ENCODE results near the gene MAGI1.

Gene MAGI1

DNA sequence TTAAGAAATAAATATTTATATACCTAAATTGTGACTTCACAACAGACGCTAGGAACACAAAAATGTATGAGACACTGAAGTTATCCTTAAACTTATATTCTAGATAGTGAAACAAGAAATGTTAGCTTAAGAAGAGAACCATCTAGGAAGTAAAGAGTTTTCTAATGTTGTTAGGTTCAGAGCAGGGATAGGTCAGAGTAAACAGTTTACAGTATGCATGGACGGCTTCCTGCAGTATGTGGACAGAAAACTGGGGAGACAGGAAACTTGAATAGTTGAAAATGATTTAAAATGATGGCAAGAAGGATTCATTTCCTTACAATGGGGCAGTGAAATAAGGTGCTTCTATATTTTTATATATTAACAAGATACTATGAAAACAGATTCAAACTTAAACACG is 449.8 kb downstream of the MAGI1 start:
- H3K9me3 ChIP-seq: no peaks in the 10 kb centered on the region
- H3K27ac ChIP-seq: no peak overlapping the region
- no peaks in the 10 kb centered on the region for H3K27me3 ChIP-seq
- no peak overlapping the region for H3K4me3 ChIP-seq
- intact Hi-C loops (cut with DNase I; ENCODE audit: low total_unique reads): no loop called here
- TF ChIP-seq, protein P1, sequence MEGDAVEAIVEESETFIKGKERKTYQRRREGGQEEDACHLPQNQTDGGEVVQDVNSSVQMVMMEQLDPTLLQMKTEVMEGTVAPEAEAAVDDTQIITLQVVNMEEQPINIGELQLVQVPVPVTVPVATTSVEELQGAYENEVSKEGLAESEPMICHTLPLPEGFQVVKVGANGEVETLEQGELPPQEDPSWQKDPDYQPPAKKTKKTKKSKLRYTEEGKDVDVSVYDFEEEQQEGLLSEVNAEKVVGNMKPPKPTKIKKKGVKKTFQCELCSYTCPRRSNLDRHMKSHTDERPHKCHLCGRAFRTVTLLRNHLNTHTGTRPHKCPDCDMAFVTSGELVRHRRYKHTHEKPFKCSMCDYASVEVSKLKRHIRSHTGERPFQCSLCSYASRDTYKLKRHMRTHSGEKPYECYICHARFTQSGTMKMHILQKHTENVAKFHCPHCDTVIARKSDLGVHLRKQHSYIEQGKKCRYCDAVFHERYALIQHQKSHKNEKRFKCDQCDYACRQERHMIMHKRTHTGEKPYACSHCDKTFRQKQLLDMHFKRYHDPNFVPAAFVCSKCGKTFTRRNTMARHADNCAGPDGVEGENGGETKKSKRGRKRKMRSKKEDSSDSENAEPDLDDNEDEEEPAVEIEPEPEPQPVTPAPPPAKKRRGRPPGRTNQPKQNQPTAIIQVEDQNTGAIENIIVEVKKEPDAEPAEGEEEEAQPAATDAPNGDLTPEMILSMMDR (IDR thresholded peaks at IDR 0.05): no peak
- DNase-seq: no peak
- H3K4me1 ChIP-seq: peaks cover 0 to 4% (median 0%) of the 10 kb centered on the region in 4 donors
- H3K36me3 ChIP-seq: no peaks in the 10 kb centered on the region

DNA sequence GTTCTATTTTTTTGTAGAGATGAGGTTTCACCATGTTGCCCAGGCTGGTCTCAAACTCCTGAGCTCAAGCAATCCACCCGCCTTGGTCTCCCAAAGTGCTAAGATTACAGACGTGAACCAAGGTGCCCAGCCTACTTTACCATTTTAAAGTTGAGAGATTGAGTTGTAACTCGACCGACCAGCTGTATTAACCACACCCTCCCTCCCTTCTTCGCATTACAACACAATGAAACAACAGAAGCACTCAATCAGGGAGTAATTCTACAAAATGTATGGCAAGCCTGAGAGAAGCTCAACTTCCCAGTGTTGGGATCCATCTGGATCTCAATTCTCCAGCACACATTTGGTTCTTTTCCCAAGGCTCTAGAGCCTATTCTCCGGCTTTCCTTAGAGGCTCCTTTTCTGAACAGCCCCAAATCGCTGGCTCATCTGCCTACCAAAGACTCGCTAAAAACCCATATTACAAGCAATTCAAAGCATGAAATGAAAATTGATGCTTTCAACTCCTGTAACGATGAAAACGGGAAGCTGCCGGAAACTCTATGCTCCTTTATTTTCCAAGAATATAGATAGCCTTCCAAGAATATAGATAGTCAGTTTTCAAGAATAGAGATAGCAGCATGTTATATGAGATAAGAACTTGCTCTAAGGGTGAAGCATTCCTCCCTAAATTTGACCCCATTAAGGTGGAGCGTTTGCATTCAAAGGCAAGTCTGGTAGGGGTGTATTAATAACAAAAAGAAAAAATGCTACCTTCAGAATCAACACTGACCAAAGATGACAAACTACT is 450.9 kb downstream of the MAGI1 start:
- Histone ChIP-seq H3K4me1 (peaks cover 0 to 11% (median 0%) of the 10 kb centered on the region in 4 donors), H3K36me3 (no peaks in the 10 kb centered on the region), H3K4me3 (no peak overlapping the region), H3K27me3 (no peaks in the 10 kb centered on the region), H3K9me3 (no peaks in the 10 kb centered on the region), H3K27ac (no peak overlapping the region)
- intact Hi-C loops (cut with DNase I; ENCODE audit: low total_unique reads): no loop called here
- TF ChIP-seq, protein P1 (IDR thresholded peaks at IDR 0.05): no peak
- no peak for DNase-seq

DNA sequence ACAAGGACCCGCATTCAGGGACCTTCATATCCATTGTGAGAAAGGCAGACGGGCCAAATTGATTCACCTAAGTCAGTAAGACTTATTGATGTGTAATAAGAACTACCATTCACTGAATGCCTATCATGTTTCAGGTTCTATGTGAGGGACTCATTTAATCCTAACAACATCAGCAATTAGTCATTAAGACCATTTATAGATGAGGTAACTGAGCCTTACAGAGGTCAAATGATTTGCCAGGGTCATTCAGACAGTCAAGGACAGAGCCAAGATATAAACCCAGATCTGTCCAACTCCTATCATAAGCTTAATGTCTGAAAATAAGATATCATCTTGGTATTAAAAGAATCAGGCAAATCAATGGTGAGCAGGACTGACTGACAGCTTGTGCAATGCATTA is 453.8 kb downstream of the MAGI1 start:
- peaks cover 0 to 11% (median 0%) of the 10 kb centered on the region in 4 donors for H3K4me1 ChIP-seq
- H3K4me3 ChIP-seq: no peak overlapping the region
- H3K9me3 ChIP-seq: no peaks in the 10 kb centered on the region
- H3K36me3 ChIP-seq: no peaks in the 10 kb centered on the region
- TF ChIP-seq, protein P1 (IDR thresholded peaks at IDR 0.05): no peak
- intact Hi-C loops (cut with DNase I; ENCODE audit: low total_unique reads): no loop called here
- DNase-seq: no peak
- no peak overlapping the region for H3K27ac ChIP-seq
- H3K27me3 ChIP-seq: no peaks in the 10 kb centered on the region

DNA sequence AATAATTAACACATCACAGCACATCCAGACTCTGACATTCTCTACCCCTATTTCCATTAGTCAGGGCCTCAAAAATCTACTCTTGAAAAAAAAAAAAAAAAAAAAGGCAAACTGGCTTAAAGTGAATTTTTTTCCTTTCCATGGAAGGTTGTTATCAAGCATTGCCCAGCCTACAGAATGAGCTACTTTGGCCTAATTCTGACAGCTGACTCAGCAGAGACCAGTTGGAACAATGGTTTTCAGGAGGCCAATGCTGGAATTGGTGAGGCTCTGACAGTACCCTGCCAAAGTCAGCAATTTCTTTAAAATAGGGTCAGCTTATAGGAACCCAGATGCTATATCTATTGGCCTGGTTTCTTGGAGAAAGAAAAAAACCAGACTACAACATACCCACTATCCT is 454.7 kb downstream of the MAGI1 start:
- H3K27ac ChIP-seq: no peak overlapping the region
- H3K4me3 ChIP-seq: no peak overlapping the region
- DNase-seq: no peak
- intact Hi-C loops (cut with DNase I; ENCODE audit: low total_unique reads): no loop called here
- peaks cover 0 to 11% (median 0%) of the 10 kb centered on the region in 4 donors for H3K4me1 ChIP-seq
- no peaks in the 10 kb centered on the region for H3K36me3 ChIP-seq
- no peaks in the 10 kb centered on the region for H3K27me3 ChIP-seq
- H3K9me3 ChIP-seq: no peaks in the 10 kb centered on the region
- TF ChIP-seq, protein P1 (IDR thresholded peaks at IDR 0.05): no peak

DNA sequence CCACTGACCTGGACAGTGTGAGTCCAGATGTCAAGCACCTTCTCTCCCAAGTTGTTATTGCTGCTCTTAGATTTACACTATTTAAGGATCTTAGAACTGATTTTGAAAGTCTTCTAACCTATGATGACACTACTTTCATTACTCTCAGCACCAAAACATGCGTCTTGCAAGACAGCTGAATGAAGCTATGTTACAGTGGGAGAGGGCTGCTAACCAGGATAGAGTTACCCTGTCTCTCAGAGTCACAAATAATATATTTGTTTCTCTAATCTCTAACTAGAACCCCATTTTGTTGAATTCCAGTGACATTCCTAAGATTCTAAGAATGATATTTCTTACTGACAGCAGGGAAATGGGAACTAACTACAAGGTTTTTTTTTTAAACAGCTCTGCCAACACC is 455.5 kb downstream of the MAGI1 start:
- Histone ChIP-seq H3K9me3 (no peaks in the 10 kb centered on the region), H3K27ac (no peak overlapping the region), H3K4me3 (no peak overlapping the region), H3K36me3 (no peaks in the 10 kb centered on the region), H3K4me1 (peaks cover 0 to 16% (median 0%) of the 10 kb centered on the region in 4 donors), H3K27me3 (no peaks in the 10 kb centered on the region)
- intact Hi-C loops (cut with DNase I; ENCODE audit: low total_unique reads): no loop called here
- no peak for DNase-seq
- TF ChIP-seq, protein P1 (IDR thresholded peaks at IDR 0.05): no peak

All from tibial artery (tissue), 4 donors.